GM21526 (cell line): ENCODE measurements around the gene TEX264.

Experiments
- ATAC-seq: cut with Tn5 transposase; IDR thresholded peaks from one replicate; pipeline ENCODE4 v1.9.1; 2021; ENCODE audit warnings: moderate library complexity; ENCODE audit not compliant: unreplicated experiment, low FRiP score

TEX264 gene

GRCh38 chr3:51712511-51712931 is 41.5 kb downstream of the TEX264 start:
- no peak for ATAC-seq

GRCh38 chr3:51712963-51713362 is 41.9 kb downstream of the TEX264 start:
- no peak for ATAC-seq

GRCh38 chr3:51715231-51715976 is 44.4 kb downstream of the TEX264 start:
- ATAC-seq = no peak

GRCh38 chr3:51715977-51716294 is 44.9 kb downstream of the TEX264 start:
- no peak for ATAC-seq

- ATAC-seq = no peak
Measured at GRCh38 chr3:51716805-51717204, 45.8 kb downstream of the TEX264 start.

GRCh38 chr3:51717446-51717845 is 46.4 kb downstream of the TEX264 start:
- no peak for ATAC-seq

- ATAC-seq = no peak
Measured at GRCh38 chr3:51717947-51718346, 46.9 kb downstream of the TEX264 start.

- no peak for ATAC-seq
Measured at GRCh38 chr3:51718547-51719409, 47.7 kb downstream of the TEX264 start.

GRCh38 chr3:51719410-51720025 is 48.5 kb downstream of the TEX264 start:
- no peak for ATAC-seq

GRCh38 chr3:51720292-51721061 is 49.4 kb downstream of the TEX264 start:
- ATAC-seq = no peak

- no peak for ATAC-seq
Measured at GRCh38 chr3:51721062-51721745, 50.2 kb downstream of the TEX264 start.

GRCh38 chr3:51722362-51722761 is 51.3 kb downstream of the TEX264 start:
- no peak for ATAC-seq

- no peak for ATAC-seq
Measured at GRCh38 chr3:51727500-51727899, 56.4 kb downstream of the TEX264 start.

GRCh38 chr3:51729042-51729633 is 58.1 kb downstream of the TEX264 start:
- ATAC-seq = no peak

- ATAC-seq = no peak
Measured at GRCh38 chr3:51733859-51734571, 63.0 kb downstream of the TEX264 start.

- ATAC-seq = no peak
Measured at GRCh38 chr3:51734572-51734907, 63.5 kb downstream of the TEX264 start.

GRCh38 chr3:51735039-51735438 is 64.0 kb downstream of the TEX264 start:
- ATAC-seq = no peak

GRCh38 chr3:51735950-51736349 is 64.9 kb downstream of the TEX264 start:
- no peak for ATAC-seq

GRCh38 chr3:51739110-51739509 is 68.1 kb downstream of the TEX264 start:
- ATAC-seq = no peak
